Right lobe of liver (tissue), 4 donors: ENCODE results near the gene TOMM40L.

ENCODE experiments used
- CTCF ChIP-seq, 4 donors: fragments of 200-600 bp in 3 of 4; fragments of 450-650 bp in 1 of 4; IDR thresholded peaks; one replicate each; pipeline versions ENCODE4 v1.5.1 to v1.8.0; 2016 to 2022; ENCODE audit warnings: antibody characterized with exemption in 4 of 4, mild to moderate bottlenecking in 2 of 4
- POLR2A ChIP-seq: fragments of 450-650 bp; IDR thresholded peaks from one replicate; pipeline ENCODE4 v1.6.1; 2017; ENCODE audit warnings: antibody characterized with exemption, mild to moderate bottlenecking
- donor health status: DM: no; HTN: no; CAD: no.
- donor health status: DM: no; HTN: no; CAD: no.
- donor health status: DM: no; HTN: yes; CAD: no.

GRCh38 chr1:161259765-161260164 is 33.9 kb downstream of the TOMM40L start:
- TF ChIP-seq CTCF (IDR thresholded peaks at IDR 0.05) (no peak), POLR2A (no peak)
